RWPE2 (cell line): ENCODE results near the gene PPM1H.

ENCODE experiments used
- ATAC-seq: fragments of 200-7000 bp; cut with Tn5 transposase; 3 replicates; pipeline ENCODE4 v1.9.1; 2021; ENCODE audit warnings: low read depth
- DNase-seq: peaks from one replicate; pipeline ENCODE4 v3.0.0-alpha.2; 2020; ENCODE audit warnings: low spot score
- H3K27ac ChIP-seq: fragments of 450-650 bp; 2 replicates; pipeline ENCODE4 v1.5.1; 2017; ENCODE audit warnings: mild to moderate bottlenecking; ENCODE audit not compliant: poor library complexity, severe bottlenecking
- H3K27me3 ChIP-seq: fragments of 250-450 bp; sonication (Bioruptor Pico); 2 replicates; pipeline ENCODE4 v1.5.1; 2021; ENCODE audit warnings: mild to moderate bottlenecking, moderate library complexity; ENCODE audit not compliant: insufficient read depth, poor library complexity, severe bottlenecking
- H3K36me3 ChIP-seq: fragments of 250-450 bp; sonication (Bioruptor Pico); 2 replicates; pipeline ENCODE4 v1.5.1; 2020; ENCODE audit warnings: low read depth, mild to moderate bottlenecking, moderate library complexity
- H3K4me1 ChIP-seq: fragments of 250-450 bp; sonication (Bioruptor Pico); 2 replicates; pipeline ENCODE4 v1.5.1; 2021; ENCODE audit warnings: mild to moderate bottlenecking, moderate library complexity; ENCODE audit not compliant: insufficient read depth, poor library complexity, severe bottlenecking
- H3K4me3 ChIP-seq: fragments of 250-450 bp; sonication (Bioruptor Pico); 2 replicates; pipeline ENCODE4 v1.5.1; 2021; ENCODE audit warnings: mild to moderate bottlenecking, moderate library complexity; ENCODE audit not compliant: severe bottlenecking
- H3K9me3 ChIP-seq: fragments of 250-450 bp; sonication (Bioruptor Pico); 2 replicates; pipeline ENCODE4 v1.5.1; 2021; ENCODE audit warnings: mild to moderate bottlenecking, moderate library complexity; ENCODE audit not compliant: severe bottlenecking
- CTCF ChIP-seq: fragments of 450-650 bp; IDR thresholded peaks from one replicate; pipeline ENCODE4 v1.5.1; 2017; ENCODE audit warnings: mild to moderate bottlenecking, moderate library complexity; ENCODE audit not compliant: poor library complexity, severe bottlenecking

PPM1H gene

DNA sequence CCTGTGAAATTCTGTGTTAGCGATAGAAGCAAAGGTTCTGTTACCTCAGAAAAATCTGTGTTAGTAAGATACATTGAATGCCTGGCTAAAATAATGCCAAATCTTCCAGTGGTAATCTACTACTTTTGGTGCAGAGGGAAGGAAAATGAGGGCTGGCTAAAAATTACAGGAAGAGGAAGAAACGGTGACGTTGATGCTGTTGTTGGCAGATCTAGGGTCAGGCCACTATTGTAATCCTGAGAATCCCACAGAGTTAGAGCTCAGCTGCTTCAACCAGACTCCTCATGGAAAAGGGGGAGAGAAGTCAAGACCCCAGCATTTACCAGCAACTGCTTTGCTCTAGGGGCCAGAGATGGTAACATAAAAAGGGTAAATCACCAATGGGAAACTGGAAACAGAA lies 145.1 kb downstream of the PPM1H start:
- TF ChIP-seq CTCF = no peak
- ATAC-seq (no peak), DNase-seq (no peak)
- no peak overlapping the region for H3K27ac ChIP-seq
- H3K4me3 ChIP-seq = no peak overlapping the region
- H3K9me3 ChIP-seq = no peaks in the 10 kb centered on the region
- no peaks in the 10 kb centered on the region for H3K27me3 ChIP-seq
- H3K36me3 ChIP-seq = no peaks in the 10 kb centered on the region
- peaks cover 21% of the 10 kb centered on the region for H3K4me1 ChIP-seq

DNA sequence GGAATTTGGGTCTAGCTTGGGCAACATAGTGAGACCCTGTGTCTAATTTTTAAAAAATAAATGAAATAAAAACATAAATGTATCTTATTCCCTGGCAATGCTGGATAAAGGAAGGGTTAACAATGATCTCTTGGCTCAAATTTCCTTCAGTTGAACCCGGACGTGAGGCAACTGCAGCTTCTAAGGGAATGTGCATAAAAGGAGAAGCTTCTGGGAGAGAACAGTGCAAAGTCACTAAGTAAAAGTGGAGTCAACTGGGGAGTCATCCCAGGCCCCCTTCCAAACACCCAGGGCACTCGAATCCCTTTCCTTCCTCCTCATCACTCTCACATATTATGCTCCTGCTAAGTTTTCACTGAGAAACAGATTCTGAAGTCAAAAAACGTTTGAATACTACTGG lies 147.3 kb downstream of the PPM1H start:
- H3K4me1 ChIP-seq = peaks cover 25% of the 10 kb centered on the region
- TF ChIP-seq CTCF = no peak
- H3K27me3 ChIP-seq = no peaks in the 10 kb centered on the region

DNA sequence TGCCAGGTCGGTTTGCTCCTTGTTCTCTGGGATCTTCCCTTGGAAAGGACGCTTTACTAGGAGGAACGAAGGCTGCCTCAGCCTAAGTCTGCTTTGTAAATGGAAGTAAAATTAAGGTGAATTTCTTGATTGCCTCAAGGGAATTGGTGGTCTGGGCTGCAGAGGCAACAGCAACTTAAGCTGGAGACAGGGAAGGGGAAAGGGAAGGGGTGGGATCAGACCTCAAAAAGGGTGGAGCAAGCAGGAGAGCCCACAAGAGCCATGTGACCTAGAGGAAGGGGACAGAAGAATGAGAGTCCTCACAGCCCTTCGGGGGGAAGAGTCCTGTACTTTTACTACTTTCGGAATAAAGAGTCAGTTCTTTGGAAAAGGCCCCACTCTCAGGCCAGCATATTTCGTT lies 147.9 kb downstream of the PPM1H start:
- H3K27ac ChIP-seq = peak overlapping the region; percentile 93

More for the DNA sequence above, 147.3 kb downstream of the PPM1H start:
- no peaks in the 10 kb centered on the region for H3K36me3 ChIP-seq
- H3K9me3 ChIP-seq = no peaks in the 10 kb centered on the region
- no peak for DNase-seq
- no peak for ATAC-seq
- no peak overlapping the region for H3K4me3 ChIP-seq
- peak overlapping the region; percentile 93 for H3K27ac ChIP-seq

DNA sequence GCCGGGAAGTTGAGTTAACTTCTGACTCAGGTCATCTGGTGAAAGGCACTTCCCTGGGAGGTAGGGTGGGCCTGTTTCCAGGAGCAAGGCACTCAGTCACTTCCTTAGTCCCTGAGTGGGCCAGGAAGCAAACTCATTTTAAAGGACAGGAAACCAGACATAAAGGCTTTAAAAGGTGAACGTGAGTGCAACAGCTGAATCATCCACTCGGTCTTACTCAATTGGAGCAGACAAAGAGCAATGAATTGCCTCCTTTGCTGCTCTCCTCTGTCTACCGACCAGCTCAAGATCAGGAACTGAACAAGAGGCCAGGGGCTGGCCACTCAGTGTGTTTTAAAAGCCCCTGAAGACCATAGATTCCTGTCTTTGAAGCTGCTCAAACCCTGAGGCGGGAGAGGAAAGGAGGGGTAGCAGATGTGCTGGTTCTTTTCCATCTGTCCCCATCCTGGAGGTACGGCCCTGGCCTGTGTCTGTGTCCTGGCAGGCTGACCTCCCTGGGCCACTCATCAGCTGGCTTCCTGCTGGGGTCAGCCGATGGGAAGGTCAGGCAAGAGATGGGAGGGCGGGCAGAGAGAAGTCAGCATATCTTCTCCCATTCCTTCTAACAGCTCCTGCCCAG lies 148.9 kb downstream of the PPM1H start:
- no peak for TF ChIP-seq CTCF
- peak; percentile 87 for DNase-seq
- Histone ChIP-seq H3K27ac (peak overlapping the region; percentile 93), H3K27me3 (no peaks in the 10 kb centered on the region), H3K4me1 (peaks cover 25% of the 10 kb centered on the region), H3K4me3 (no peak overlapping the region), H3K36me3 (no peaks in the 10 kb centered on the region), H3K9me3 (no peaks in the 10 kb centered on the region)
- ATAC-seq = peak; percentile 98

More for the DNA sequence above, 147.9 kb downstream of the PPM1H start:
- H3K9me3 ChIP-seq = no peaks in the 10 kb centered on the region
- no peaks in the 10 kb centered on the region for H3K36me3 ChIP-seq
- H3K27me3 ChIP-seq = no peaks in the 10 kb centered on the region
- no peak for ATAC-seq
- no peak for DNase-seq
- H3K4me3 ChIP-seq = no peak overlapping the region
- H3K4me1 ChIP-seq = peaks cover 25% of the 10 kb centered on the region
- no peak for TF ChIP-seq CTCF

- Histone ChIP-seq H3K27me3 (no peaks in the 10 kb centered on the region), H3K27ac (peak overlapping the region; percentile 93), H3K9me3 (no peaks in the 10 kb centered on the region), H3K36me3 (no peaks in the 10 kb centered on the region), H3K4me1 (peaks cover 25% of the 10 kb centered on the region), H3K4me3 (no peak overlapping the region)
- TF ChIP-seq CTCF = no peak
- DNase-seq (no peak), ATAC-seq (no peak)
Measured at GRCh38 chr12:62784576-62784975, 150.4 kb downstream of the PPM1H start.
